GM23338 (cell line): Measurements from ENCODE around the gene ILK. TPM values are rescaled to one million over a fixed set of nuclear protein-coding genes. Genes with fewer than 3 reads are reported as not detected.
A peak's percentile ranks its signal among the peaks of the same experiment; 100 is the strongest.

Experiments used
- ATAC-seq: fragments of 200-7000 bp; cut with Tn5 transposase; 3 replicates; pipeline ENCODE4 v1.9.1; 2020
- DNase-seq: peaks from one replicate; pipeline ENCODE4 v3.0.0-alpha.2; 2015; ENCODE audit warnings: low spot score
- H2AFZ ChIP-seq: fragments of 200-600 bp; sonication (generic); 2 replicates; pipeline ENCODE4 v1.8.0; 2016; ENCODE audit warnings: antibody characterized with exemption, mild to moderate bottlenecking, moderate library complexity
- H3F3A ChIP-seq: fragments of 200-600 bp; sonication (generic); replicated peaks from 2 replicates; pipeline ENCODE4 v1.8.0; 2017; ENCODE audit warnings: antibody characterized with exemption, mixed run types, low read depth
- H3K27ac ChIP-seq: fragments of 200-600 bp; sonication (generic); 2 replicates; pipeline ENCODE4 v1.6.1; 2016; ENCODE audit warnings: low read depth
- H3K27me3 ChIP-seq: fragments of 200-600 bp; sonication (generic); 2 replicates; pipeline ENCODE4 v1.8.0; 2016; ENCODE audit warnings: mild to moderate bottlenecking, mixed run types, moderate library complexity; ENCODE audit not compliant: insufficient read depth
- H3K36me3 ChIP-seq: fragments of 200-600 bp; sonication (generic); 2 replicates; pipeline ENCODE4 v1.8.0; 2016; ENCODE audit warnings: mild to moderate bottlenecking; ENCODE audit not compliant: insufficient read depth
- H3K4me1 ChIP-seq: fragments of 200-600 bp; sonication (generic); 2 replicates; pipeline ENCODE4 v1.8.0; 2016; ENCODE audit warnings: mild to moderate bottlenecking, moderate library complexity; ENCODE audit not compliant: insufficient read depth
- H3K4me2 ChIP-seq: fragments of 200-600 bp; sonication (generic); 2 replicates; pipeline ENCODE4 v1.7.1; 2017; ENCODE audit warnings: mixed run types
- H3K4me3 ChIP-seq: fragments of 200-600 bp; sonication (generic); 2 replicates; pipeline ENCODE4 v1.6.1; 2016; ENCODE audit warnings: mixed run types
- H3K79me2 ChIP-seq: fragments of 200-600 bp; sonication (generic); replicated peaks from 2 replicates; pipeline ENCODE4 v1.8.0; 2017; ENCODE audit warnings: mild to moderate bottlenecking; ENCODE audit not compliant: insufficient read depth
- H3K9me2 ChIP-seq: fragments of 200-600 bp; sonication (generic); 2 replicates; pipeline ENCODE4 v1.8.0; 2017; ENCODE audit not compliant: insufficient read depth
- H4K20me1 ChIP-seq: fragments of 200-600 bp; sonication (generic); replicated peaks from 2 replicates; pipeline ENCODE4 v1.8.0; 2017; ENCODE audit warnings: mild to moderate bottlenecking; ENCODE audit not compliant: insufficient read depth
- H3K27ac Mint-ChIP-seq: 2 replicates; pipeline ENCODE4 v1.8.0; 2020; ENCODE audit warnings: inconsistent platforms, mild to moderate bottlenecking, moderate library complexity, mixed read lengths
- H3K27me3 Mint-ChIP-seq: 3 replicates; pipeline ENCODE4 v1.8.0; 2022; ENCODE audit warnings: low read depth, mild to moderate bottlenecking, moderate library complexity, mixed read lengths, inconsistent platforms; ENCODE audit not compliant: insufficient read depth, poor library complexity
- H3K36me3 Mint-ChIP-seq: 3 replicates; pipeline ENCODE4 v1.8.0; 2021; ENCODE audit warnings: low read depth, mild to moderate bottlenecking, inconsistent platforms, moderate library complexity, mixed read lengths
- H3K4me1 Mint-ChIP-seq: 3 replicates; pipeline ENCODE4 v1.8.0; 2020; ENCODE audit warnings: mild to moderate bottlenecking, inconsistent platforms, mixed read lengths
- H3K4me3 Mint-ChIP-seq: 3 replicates; pipeline ENCODE4 v1.8.0; 2021; ENCODE audit warnings: moderate library complexity, mild to moderate bottlenecking, inconsistent platforms, mixed read lengths
- H3K9me3 Mint-ChIP-seq: 3 replicates; pipeline ENCODE4 v1.8.0; 2020; ENCODE audit warnings: moderate library complexity, mild to moderate bottlenecking, inconsistent platforms, mixed read lengths
- CTCF ChIP-seq, 2 experiments: fragments of 200-600 bp in 1 of 2; sonication (generic) in 1 of 2; conservative IDR thresholded peaks; 2 replicates each; pipeline versions ENCODE4 v1.5.1 to v1.6.1; 2016 to 2017; ENCODE audit warnings: antibody characterized with exemption in 2 of 2, low read depth in 2 of 2, mild to moderate bottlenecking in 2 of 2, moderate library complexity in 1 of 2
- ETS1 ChIP-seq: IDR thresholded peaks from 2 replicates; pipeline ENCODE4 v1.6.1; 2016; ENCODE audit warnings: antibody characterized with exemption
- EZH2phosphoT487 ChIP-seq: fragments of 200-600 bp; sonication (generic); IDR thresholded peaks from one replicate; pipeline ENCODE4 v1.8.1; 2018; ENCODE audit warnings: antibody characterized with exemption; ENCODE audit not compliant: unreplicated experiment
- JUNB ChIP-seq: IDR thresholded peaks from one replicate; pipeline ENCODE4 v1.6.1; 2016; ENCODE audit warnings: antibody characterized with exemption; ENCODE audit not compliant: unreplicated experiment
- NANOG ChIP-seq: IDR thresholded peaks from 2 replicates; pipeline ENCODE4 v1.6.1; 2016; ENCODE audit warnings: antibody characterized with exemption, borderline replicate concordance
- REST ChIP-seq: IDR thresholded peaks from one replicate; pipeline ENCODE4 v1.6.1; 2018; ENCODE audit warnings: antibody characterized with exemption; ENCODE audit not compliant: unreplicated experiment
- ZNF114 ChIP-seq: fragments of 250-450 bp; sonication (Bioruptor Pico); IDR thresholded peaks from 2 replicates; pipeline ENCODE4 v1.5.0; 2020; ENCODE audit warnings: mild to moderate bottlenecking, moderate library complexity
- ZNF331 ChIP-seq: fragments of 250-450 bp; sonication (Bioruptor Pico); IDR thresholded peaks from 2 replicates; pipeline ENCODE4 v1.5.0; 2020; ENCODE audit warnings: low read depth, mild to moderate bottlenecking, moderate library complexity
- polyA plus RNA-seq: library from polyadenylated mRNA; unstranded; fragments of >200 nt; fragmentation: Nextera tagmentation; extraction: Ambion mirVana; gene quantifications from 2 replicates; pipeline ENCODE4 v1.2.1, GENCODE V29; 2016
- total RNA-seq: library from RNA; depleted of rRNA; stranded (reverse); fragments of >200 nt; shearing (Covaris generic); gene quantifications from 2 replicates; pipeline ENCODE4 v1.2.3, GENCODE V29; 2014

ILK gene
- total and polyA plus RNA-seq, 2 experiments from 2014 or later, result 62.6 to 91.0 TPM

GRCh38 chr11:6610591-6610990 lies 7.0 kb downstream of the ILK start (continued):
- TF ChIP-seq ETS1 (no peak), CTCF (conservative IDR thresholded peaks at IDR 0.05; ENCODE audit: low read depth in 2 of 2) (no peak), JUNB (no peak)

DNA sequence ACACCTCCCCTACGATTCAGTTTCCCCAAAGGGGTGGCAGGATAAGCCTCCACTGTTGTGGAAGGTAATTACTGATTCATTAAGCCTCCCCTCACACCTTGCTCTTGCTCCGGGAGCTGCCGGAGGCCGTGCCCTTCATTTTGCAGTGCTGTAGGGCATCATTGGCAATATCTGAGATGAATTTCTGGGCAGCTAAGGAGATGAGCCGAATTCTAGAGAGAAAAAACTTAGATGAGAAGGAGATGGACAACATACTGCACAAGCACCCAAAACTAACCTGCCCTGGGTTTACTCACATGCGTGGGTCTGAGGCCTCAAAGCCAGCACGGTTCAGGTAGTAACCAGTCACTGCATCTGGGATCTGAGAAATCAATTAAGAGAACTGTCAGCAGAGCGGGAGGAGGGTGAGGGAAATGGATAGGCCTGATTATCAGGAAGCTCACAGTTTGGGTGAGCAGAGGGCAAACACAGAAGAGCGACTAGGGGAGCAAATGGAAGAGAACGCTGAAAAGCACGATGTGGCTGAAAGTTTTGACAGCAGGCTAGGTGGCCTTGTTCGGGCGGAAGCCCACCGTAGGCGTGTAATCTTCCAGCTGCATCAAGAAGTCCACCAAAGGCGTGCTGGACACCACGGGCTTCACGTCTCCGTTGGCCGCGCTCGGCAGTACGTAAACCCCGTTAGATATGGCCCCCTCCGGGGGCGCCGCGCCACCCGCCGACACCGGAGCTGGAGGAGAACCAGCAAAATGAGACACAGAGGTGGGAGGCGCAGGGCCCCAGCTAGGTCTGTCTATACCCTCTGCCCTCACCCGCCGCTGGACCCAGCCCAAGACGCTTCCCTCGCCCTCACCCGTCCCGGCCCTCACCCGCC lies 7.8 kb downstream of the ILK start:
- Mint-ChIP-seq H3K9me3 (no peaks in the 10 kb centered on the region), H3K4me3 (peak overlapping the region; percentile 87; the same call in 2 of the 3 replicates), H3K27ac (peak overlapping the region; percentile 73), H3K27me3 (peaks cover 20% of the 10 kb centered on the region), H3K36me3 (peaks cover 49% of the 10 kb centered on the region), H3K4me1 (peaks cover 15% of the 10 kb centered on the region)
- Histone ChIP-seq H2AFZ (no peak overlapping the region), H4K20me1 (no peaks in the 10 kb centered on the region; the same call in 1 of the 2 replicates), H3K27me3 (no peaks in the 10 kb centered on the region), H3K27ac (peak overlapping the region; percentile 69; the same call in 1 of the 2 replicates), H3K4me1 (peaks cover 23% of the 10 kb centered on the region), H3K79me2 (peaks cover 24% of the 10 kb centered on the region), H3K36me3 (peaks cover 35% of the 10 kb centered on the region), H3F3A (peaks cover 10% of the 10 kb centered on the region; the same call in 1 of the 2 replicates), H3K9me2 (no peaks in the 10 kb centered on the region), H3K4me3 (peak overlapping the region; percentile 80), H3K4me2 (peak overlapping the region; percentile 92)
- TF ChIP-seq REST (no peak), CTCF (conservative IDR thresholded peaks at IDR 0.05; ENCODE audit: low read depth in 2 of 2) (no peak), ZNF114 (CRISPR knock-in tag) (no peak), EZH2phosphoT487 (no peak), NANOG (no peak), ZNF331 (CRISPR knock-in tag) (no peak)
- DNase-seq (peak; percentile 38), ATAC-seq (peak; percentile 4)
